SK-N-SH (cell line): ENCODE data around the gene PDHX. TPM values are rescaled to one million over a fixed set of nuclear protein-coding genes. Genes with fewer than 3 reads are reported as not detected.
A peak's percentile ranks its signal among the peaks of the same experiment; 100 is the strongest.

Source experiments
- CTCF ChIA-PET: fragments of 300-600, 350-600 bp; formaldehyde crosslinking; extraction: SDS; loops from one replicate; lab custom pipeline; 2021; lab: Yijun Ruan, JAX
- POLR2A ChIA-PET: fragments of 350-600 bp; sonication (Branson Sonifier 250); formaldehyde crosslinking; extraction: SDS; loops from one replicate; lab custom pipeline; 2020; ENCODE audit warnings: antibody characterized with exemption, inconsistent platforms; lab: Yijun Ruan, JAX
- DNase-seq: peaks from one replicate; pipeline ENCODE4 v3.0.0; 2012
- H2AFZ ChIP-seq: fragments of 200-600 bp; sonication (generic); 2 replicates; pipeline ENCODE4 v1.8.1; 2016; ENCODE audit warnings: antibody characterized with exemption, mild to moderate bottlenecking, low read depth
- H3F3A ChIP-seq: fragments of 200-600 bp; sonication (generic); replicated peaks from 2 replicates; pipeline ENCODE3; 2016; ENCODE audit warnings: antibody characterized with exemption, mild to moderate bottlenecking; ENCODE audit not compliant: insufficient read depth
- H3K27ac ChIP-seq, 2 experiments: fragments of 200-500 bp in 1 of 2; fragments of 200-600 bp in 1 of 2; sonication (Bioruptor generic) in 1 of 2; sonication (generic), shearing (Covaris generic) in 1 of 2; 2 replicates each; pipeline versions ENCODE4 v1.5.1 to v1.6.1; 2014 to 2016; ENCODE audit warnings: low read depth in 2 of 2, inconsistent platforms in 1 of 2, low read length in 1 of 2, mild to moderate bottlenecking in 1 of 2, mixed read lengths in 1 of 2
- H3K27me3 ChIP-seq: fragments of 200-600 bp; sonication (generic), shearing (Covaris generic); 2 replicates; pipeline ENCODE4 v1.6.1; 2016; ENCODE audit warnings: mixed run types; ENCODE audit not compliant: insufficient read depth
- H3K36me3 ChIP-seq, 2 experiments: fragments of 200-500 bp in 1 of 2; fragments of 200-600 bp in 1 of 2; sonication (Bioruptor generic) in 1 of 2; sonication (generic) in 1 of 2; replicated peaks in 1 of 2; 2 replicates each; pipeline versions ENCODE3 to v1.5.1; 2014 to 2016; ENCODE audit warnings: low read length in 1 of 2, mild to moderate bottlenecking in 1 of 2; ENCODE audit not compliant: insufficient read depth in 2 of 2, control insufficient read depth in 1 of 2
- H3K4me1 ChIP-seq, 2 experiments: fragments of 200-500 bp in 1 of 2; fragments of 200-600 bp in 1 of 2; sonication (Bioruptor generic) in 1 of 2; sonication (generic), shearing (Covaris generic) in 1 of 2; 2 replicates each; pipeline versions ENCODE4 v1.5.1 to v1.6.1; 2014 to 2016; ENCODE audit warnings: low read depth in 1 of 2, low read length in 1 of 2, mixed run types in 1 of 2; ENCODE audit not compliant: insufficient read depth in 2 of 2, control insufficient read depth in 1 of 2
- H3K4me2 ChIP-seq: fragments of 200-600 bp; sonication (generic), shearing (Covaris generic); 2 replicates; pipeline ENCODE4 v1.6.1; 2017; ENCODE audit warnings: mixed run types
- H3K4me3 ChIP-seq, 2 experiments: fragments of 200-500 bp in 1 of 2; fragments of 200-600 bp in 1 of 2; sonication (Bioruptor generic) in 1 of 2; sonication (generic), shearing (Covaris generic) in 1 of 2; 2 replicates each; pipeline versions ENCODE4 v1.5.1 to v1.8.1; 2014 to 2016; ENCODE audit warnings: low read depth in 2 of 2, inconsistent platforms in 1 of 2, low read length in 1 of 2, mild to moderate bottlenecking in 1 of 2, mixed read lengths in 1 of 2, moderate library complexity in 1 of 2
- H3K79me2 ChIP-seq: fragments of 200-600 bp; sonication (generic); 2 replicates; pipeline ENCODE4 v1.8.1; 2017; ENCODE audit warnings: mild to moderate bottlenecking; ENCODE audit not compliant: insufficient read depth
- H3K9ac ChIP-seq: fragments of 200-600 bp; sonication (generic); 2 replicates; pipeline ENCODE4 v1.6.1; 2017; ENCODE audit warnings: mixed run types
- H3K9me2 ChIP-seq: fragments of 200-600 bp; sonication (generic); 2 replicates; pipeline ENCODE4 v1.6.1; 2017; ENCODE audit warnings: mixed run types
- H3K9me3 ChIP-seq: fragments of 200-600 bp; sonication (generic); 2 replicates; pipeline ENCODE4 v1.6.1; 2017; ENCODE audit warnings: mixed run types, mild to moderate bottlenecking, moderate library complexity
- H4K20me1 ChIP-seq: fragments of 200-600 bp; sonication (generic); 2 replicates; pipeline ENCODE4 v1.6.1; 2017; ENCODE audit warnings: mild to moderate bottlenecking, mixed run types; ENCODE audit not compliant: insufficient read depth
- CHD2 ChIP-seq: fragments of 150-350 bp; IDR thresholded peaks from 2 replicates; pipeline ENCODE4 v1.6.1; 2018; ENCODE audit warnings: low read length; ENCODE audit not compliant: partially characterized antibody
- CTCF ChIP-seq: fragments of 200-600 bp; sonication (generic); IDR thresholded peaks from 2 replicates; pipeline ENCODE4 v1.6.1; 2017; ENCODE audit warnings: antibody characterized with exemption, mild to moderate bottlenecking, moderate library complexity
- EP300 ChIP-seq, 2 experiments: IDR thresholded peaks; 2 replicates each; pipeline versions ENCODE4 v1.4.0 to v1.6.1; 2012; ENCODE audit warnings: borderline replicate concordance in 1 of 2, low read depth in 1 of 2, low read length in 1 of 2
- EZH2phosphoT487 ChIP-seq: fragments of 200-600 bp; sonication (generic); IDR thresholded peaks from 2 replicates; pipeline ENCODE4 v1.6.1; 2017; ENCODE audit warnings: low read depth, mixed run types, mild to moderate bottlenecking, antibody characterized with exemption, moderate library complexity, borderline replicate concordance
- FOSL2 ChIP-seq: IDR thresholded peaks from 2 replicates; pipeline ENCODE4 v1.4.0; 2012; ENCODE audit warnings: low read depth, mild to moderate bottlenecking, moderate library complexity, borderline replicate concordance
- FOXJ3 ChIP-seq: sonication (generic); formaldehyde crosslinking; IDR thresholded peaks from 2 replicates; pipeline ENCODE4 v1.5.1; 2020; ENCODE audit warnings: mild to moderate bottlenecking, missing genetic modification reagents
- FOXM1 ChIP-seq: IDR thresholded peaks from 2 replicates; pipeline ENCODE4 v1.4.0; 2012; ENCODE audit warnings: low read depth, mild to moderate bottlenecking
- GATA2 ChIP-seq: sonication (generic); formaldehyde crosslinking; IDR thresholded peaks from 2 replicates; pipeline ENCODE4 v1.5.0; 2020; ENCODE audit warnings: mild to moderate bottlenecking, missing genetic modification reagents
- JUND ChIP-seq: IDR thresholded peaks from 2 replicates; pipeline ENCODE4 v1.4.0; 2012
- MEF2A ChIP-seq: IDR thresholded peaks from 2 replicates; pipeline ENCODE4 v1.4.0; 2012; ENCODE audit warnings: low read depth, borderline replicate concordance
- MXI1 ChIP-seq: IDR thresholded peaks from 2 replicates; pipeline ENCODE4 v1.6.1; 2012; ENCODE audit warnings: mild to moderate bottlenecking, low read depth, low read length, improper control_type of control experiment
- PBX3 ChIP-seq: IDR thresholded peaks from 2 replicates; pipeline ENCODE4; 2012
- RAD21 ChIP-seq: IDR thresholded peaks from 2 replicates; pipeline ENCODE4 v1.6.1; 2012; ENCODE audit warnings: mild to moderate bottlenecking, low read length
- RCOR1 ChIP-seq: fragments of 150-350 bp; IDR thresholded peaks from 2 replicates; pipeline ENCODE4 v1.6.1; 2017; ENCODE audit warnings: antibody characterized with exemption, low read length
- RFX5 ChIP-seq: IDR thresholded peaks from 2 replicates; pipeline ENCODE4 v1.6.1; 2012; ENCODE audit warnings: mild to moderate bottlenecking, improper control_type of control experiment, low read length
- RXRA ChIP-seq: IDR thresholded peaks from 2 replicates; pipeline ENCODE4 v1.4.0; 2012; ENCODE audit warnings: low read depth, mild to moderate bottlenecking, borderline replicate concordance
- SIN3A ChIP-seq: IDR thresholded peaks from 2 replicates; pipeline ENCODE4 v1.6.1; 2012; ENCODE audit warnings: low read depth, mild to moderate bottlenecking, low read length, moderate library complexity, borderline replicate concordance
- SMC3 ChIP-seq: IDR thresholded peaks from 2 replicates; pipeline ENCODE4 v1.6.1; 2012; ENCODE audit warnings: low read depth, low read length, improper control_type of control experiment
- TAF1 ChIP-seq: IDR thresholded peaks from 2 replicates; pipeline ENCODE4 v1.6.1; 2012; ENCODE audit warnings: low read depth, mild to moderate bottlenecking, low read length, moderate library complexity, borderline replicate concordance
- TCF12 ChIP-seq: IDR thresholded peaks from 2 replicates; pipeline ENCODE4 v1.4.0; 2012
- TEAD4 ChIP-seq: IDR thresholded peaks from 2 replicates; pipeline ENCODE4 v1.4.0; 2012; ENCODE audit warnings: mild to moderate bottlenecking, borderline replicate concordance; ENCODE audit not compliant: insufficient read depth
- YY1 ChIP-seq: IDR thresholded peaks from 2 replicates; pipeline ENCODE4 v1.4.0; 2012; ENCODE audit warnings: low read depth, mild to moderate bottlenecking
- WGBS: methylation state at CpG from one replicate; pipeline ENCODE4 v1.1.6; 2017; ENCODE audit warnings: low lambda C conversion rate; 5-methylcytosine and 5-hydroxymethylcytosine counted together
- polyA plus RNA-seq, 3 experiments: library from polyadenylated mRNA; depleted of rRNA; stranded (reverse); fragments of >200 nt; gene quantifications; 2 replicates each; pipeline ENCODE4 v1.2.3, GENCODE V29; 2012
- TF ChIP-seq, protein P1 (sequence below): IDR thresholded peaks from 2 replicates; pipeline ENCODE4 v1.6.1; 2012; ENCODE audit warnings: mild to moderate bottlenecking, low read depth, low read length, moderate library complexity
- TF ChIP-seq, protein P2 (sequence below): fragments of 150-350 bp; IDR thresholded peaks from 2 replicates; pipeline ENCODE4 v1.6.1; 2017; ENCODE audit warnings: antibody characterized with exemption, low read length, low read depth, borderline replicate concordance

Gene PDHX
- polyA plus RNA-seq, 1 of the 3 experiments (the other 2 are of a cell fraction): 14.8 TPM

DNA sequence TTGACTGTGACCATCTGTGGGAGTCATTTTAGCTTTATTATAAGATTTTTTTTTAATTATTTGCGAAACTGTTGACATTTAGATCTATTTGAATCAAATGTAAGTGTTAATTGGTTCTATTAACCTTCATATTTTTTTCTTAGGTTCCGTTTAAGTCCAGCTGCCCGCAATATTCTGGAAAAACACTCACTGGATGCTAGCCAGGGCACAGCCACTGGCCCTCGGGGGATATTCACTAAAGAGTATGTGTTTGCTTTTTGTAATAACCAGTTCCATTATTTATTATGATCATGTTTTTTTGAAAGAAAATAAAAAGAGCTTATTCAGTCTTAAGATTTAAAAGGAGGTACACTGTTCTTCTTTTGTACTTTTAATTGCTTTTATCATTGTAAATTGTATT is 43.9 kb downstream of the PDHX start:
- peak overlapping the region in 1 of 2 experiments; percentile 69; a peak in 2 of 4 replicates for H3K27ac ChIP-seq
- peaks cover 6 to 48% of the 10 kb centered on the region in 2 experiments for H3K36me3 ChIP-seq
- ChIA-PET CTCF (interaction anchor here (1.0 to 2.4 kb wide), 7 partner anchors 14 to 433 kb away, joined by 3 to 9 read pairs (median 4); no protein-coding TSS in a partner anchor), POLR2A (interaction anchor here (0.5 kb wide), 1 partner anchor 44 kb away, joined by 3 read pairs; the partner anchor contains the start of gene PDHX)
- peaks cover 0 to 16% of the 10 kb centered on the region in 2 experiments; a peak in 2 of 4 replicates for H3K4me1 ChIP-seq
- 0 out of 2 replicates have a peak, but pooled peaks cover 4% of the 10 kb centered on the region for H3K9me2 ChIP-seq
- no peaks in the 10 kb centered on the region for H3K9me3 ChIP-seq
- WGBS: 79% methylated on average over 4 of the region's 4 CpGs
- peaks cover 6% of the 10 kb centered on the region for H3F3A ChIP-seq
- H3K4me2 ChIP-seq: no peak overlapping the region
- no peaks in the 10 kb centered on the region for H3K79me2 ChIP-seq
- no peak overlapping the region for H3K4me3 ChIP-seq
- no peaks in the 10 kb centered on the region for H4K20me1 ChIP-seq
- H3K9ac ChIP-seq: no peak overlapping the region
- DNase-seq: peak; percentile 33
- H3K27me3 ChIP-seq: no peaks in the 10 kb centered on the region
- TF ChIP-seq FOXJ3 (CRISPR knock-in tag) (no peak), TAF1 (no peak), RXRA (no peak), PBX3 (no peak), YY1 (no peak), EP300 (IDR thresholded peaks at IDR 0.05; ENCODE audit: borderline replicate concordance in 1 of 2, low read depth in 1 of 2, low read length in 1 of 2) (peak in 1 of 2 experiments; percentile 70; a peak in 2 of 4 replicates), RCOR1 (0 out of 2 replicates have a peak, but pooled peaks have one; percentile 18), RAD21 (no peak), GATA2 (CRISPR knock-in tag) (no peak), FOXM1 (no peak), MEF2A (no peak), MXI1 (no peak), SIN3A (no peak), TEAD4 (no peak), RFX5 (no peak), CHD2 (peak; percentile 24), FOSL2 (no peak), CTCF (no peak), EZH2phosphoT487 (no peak), JUND (no peak), SMC3 (no peak), TCF12 (no peak)
- TF ChIP-seq, protein P1, sequence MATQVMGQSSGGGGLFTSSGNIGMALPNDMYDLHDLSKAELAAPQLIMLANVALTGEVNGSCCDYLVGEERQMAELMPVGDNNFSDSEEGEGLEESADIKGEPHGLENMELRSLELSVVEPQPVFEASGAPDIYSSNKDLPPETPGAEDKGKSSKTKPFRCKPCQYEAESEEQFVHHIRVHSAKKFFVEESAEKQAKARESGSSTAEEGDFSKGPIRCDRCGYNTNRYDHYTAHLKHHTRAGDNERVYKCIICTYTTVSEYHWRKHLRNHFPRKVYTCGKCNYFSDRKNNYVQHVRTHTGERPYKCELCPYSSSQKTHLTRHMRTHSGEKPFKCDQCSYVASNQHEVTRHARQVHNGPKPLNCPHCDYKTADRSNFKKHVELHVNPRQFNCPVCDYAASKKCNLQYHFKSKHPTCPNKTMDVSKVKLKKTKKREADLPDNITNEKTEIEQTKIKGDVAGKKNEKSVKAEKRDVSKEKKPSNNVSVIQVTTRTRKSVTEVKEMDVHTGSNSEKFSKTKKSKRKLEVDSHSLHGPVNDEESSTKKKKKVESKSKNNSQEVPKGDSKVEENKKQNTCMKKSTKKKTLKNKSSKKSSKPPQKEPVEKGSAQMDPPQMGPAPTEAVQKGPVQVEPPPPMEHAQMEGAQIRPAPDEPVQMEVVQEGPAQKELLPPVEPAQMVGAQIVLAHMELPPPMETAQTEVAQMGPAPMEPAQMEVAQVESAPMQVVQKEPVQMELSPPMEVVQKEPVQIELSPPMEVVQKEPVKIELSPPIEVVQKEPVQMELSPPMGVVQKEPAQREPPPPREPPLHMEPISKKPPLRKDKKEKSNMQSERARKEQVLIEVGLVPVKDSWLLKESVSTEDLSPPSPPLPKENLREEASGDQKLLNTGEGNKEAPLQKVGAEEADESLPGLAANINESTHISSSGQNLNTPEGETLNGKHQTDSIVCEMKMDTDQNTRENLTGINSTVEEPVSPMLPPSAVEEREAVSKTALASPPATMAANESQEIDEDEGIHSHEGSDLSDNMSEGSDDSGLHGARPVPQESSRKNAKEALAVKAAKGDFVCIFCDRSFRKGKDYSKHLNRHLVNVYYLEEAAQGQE: no peak
- TF ChIP-seq, protein P2, sequence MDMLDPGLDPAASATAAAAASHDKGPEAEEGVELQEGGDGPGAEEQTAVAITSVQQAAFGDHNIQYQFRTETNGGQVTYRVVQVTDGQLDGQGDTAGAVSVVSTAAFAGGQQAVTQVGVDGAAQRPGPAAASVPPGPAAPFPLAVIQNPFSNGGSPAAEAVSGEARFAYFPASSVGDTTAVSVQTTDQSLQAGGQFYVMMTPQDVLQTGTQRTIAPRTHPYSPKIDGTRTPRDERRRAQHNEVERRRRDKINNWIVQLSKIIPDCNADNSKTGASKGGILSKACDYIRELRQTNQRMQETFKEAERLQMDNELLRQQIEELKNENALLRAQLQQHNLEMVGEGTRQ: no peak
- H2AFZ ChIP-seq: no peak overlapping the region
